ENCODE data around the gene PAH. TPM values are rescaled to one million over a fixed set of nuclear protein-coding genes. Genes with fewer than 3 reads are reported as not detected.
A peak's percentile ranks its signal among the peaks of the same experiment; 100 is the strongest.

PAH gene
- total and polyA plus RNA-seq, 2 of the 13 experiments (the other 11 are each of a cell fraction or from before 2014, with no cell fraction given), result 192 to 451 TPM

DNA sequence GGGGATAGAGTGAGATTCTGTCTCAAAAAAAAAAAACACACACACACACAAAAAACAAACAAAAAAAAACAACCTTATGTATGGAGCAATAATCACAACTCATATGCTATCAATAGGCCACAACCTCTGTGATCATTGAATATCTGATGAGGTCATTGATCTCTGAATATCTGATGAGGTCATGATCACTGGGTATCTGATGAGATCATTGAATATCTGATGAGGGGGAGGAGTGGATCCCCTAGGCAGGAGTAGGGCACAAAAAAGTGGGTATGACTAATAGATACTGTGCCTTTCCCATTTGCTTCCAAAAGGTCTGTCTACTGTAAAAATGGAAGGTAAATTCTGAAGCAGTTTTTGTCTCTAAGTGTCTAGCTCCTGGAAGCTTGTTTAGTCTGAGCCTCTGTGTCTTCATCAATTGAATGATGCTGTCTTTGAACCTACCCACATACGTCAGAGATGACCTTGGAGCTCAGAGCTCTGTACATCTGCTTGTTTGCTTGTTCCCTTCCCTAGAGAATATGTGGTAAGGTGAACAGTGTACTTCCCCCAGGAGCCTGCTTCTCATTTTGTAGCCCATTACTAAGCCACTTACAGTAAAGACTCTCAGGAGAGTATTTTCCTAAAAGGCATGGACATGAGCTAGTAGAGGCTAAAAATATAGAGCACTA, 13.6 kb downstream of the PAH start (continued):
- TF ChIP-seq, protein P1, sequence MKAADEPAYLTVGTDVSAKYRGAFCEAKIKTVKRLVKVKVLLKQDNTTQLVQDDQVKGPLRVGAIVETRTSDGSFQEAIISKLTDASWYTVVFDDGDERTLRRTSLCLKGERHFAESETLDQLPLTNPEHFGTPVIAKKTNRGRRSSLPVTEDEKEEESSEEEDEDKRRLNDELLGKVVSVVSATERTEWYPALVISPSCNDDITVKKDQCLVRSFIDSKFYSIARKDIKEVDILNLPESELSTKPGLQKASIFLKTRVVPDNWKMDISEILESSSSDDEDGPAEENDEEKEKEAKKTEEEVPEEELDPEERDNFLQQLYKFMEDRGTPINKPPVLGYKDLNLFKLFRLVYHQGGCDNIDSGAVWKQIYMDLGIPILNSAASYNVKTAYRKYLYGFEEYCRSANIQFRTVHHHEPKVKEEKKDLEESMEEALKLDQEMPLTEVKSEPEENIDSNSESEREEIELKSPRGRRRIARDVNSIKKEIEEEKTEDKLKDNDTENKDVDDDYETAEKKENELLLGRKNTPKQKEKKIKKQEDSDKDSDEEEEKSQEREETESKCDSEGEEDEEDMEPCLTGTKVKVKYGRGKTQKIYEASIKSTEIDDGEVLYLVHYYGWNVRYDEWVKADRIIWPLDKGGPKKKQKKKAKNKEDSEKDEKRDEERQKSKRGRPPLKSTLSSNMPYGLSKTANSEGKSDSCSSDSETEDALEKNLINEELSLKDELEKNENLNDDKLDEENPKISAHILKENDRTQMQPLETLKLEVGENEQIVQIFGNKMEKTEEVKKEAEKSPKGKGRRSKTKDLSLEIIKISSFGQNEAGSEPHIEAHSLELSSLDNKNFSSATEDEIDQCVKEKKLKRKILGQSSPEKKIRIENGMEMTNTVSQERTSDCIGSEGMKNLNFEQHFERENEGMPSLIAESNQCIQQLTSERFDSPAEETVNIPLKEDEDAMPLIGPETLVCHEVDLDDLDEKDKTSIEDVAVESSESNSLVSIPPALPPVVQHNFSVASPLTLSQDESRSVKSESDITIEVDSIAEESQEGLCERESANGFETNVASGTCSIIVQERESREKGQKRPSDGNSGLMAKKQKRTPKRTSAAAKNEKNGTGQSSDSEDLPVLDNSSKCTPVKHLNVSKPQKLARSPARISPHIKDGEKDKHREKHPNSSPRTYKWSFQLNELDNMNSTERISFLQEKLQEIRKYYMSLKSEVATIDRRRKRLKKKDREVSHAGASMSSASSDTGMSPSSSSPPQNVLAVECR (CRISPR knock-in tag; IDR thresholded peaks at IDR 0.05; ENCODE audit: borderline replicate concordance), result no peak; the same call in 1 of the 2 replicates
- TF ChIP-seq MAFG (CRISPR knock-in tag; IDR thresholded peaks at IDR 0.05) (no peak), ZNF724P (CRISPR knock-in tag; IDR thresholded peaks at IDR 0.05; ENCODE audit: borderline replicate concordance) (no peak), ZNF703 (CRISPR knock-in tag; IDR thresholded peaks at IDR 0.05; ENCODE audit: borderline replicate concordance) (no peak), NR2F6 (IDR thresholded peaks at IDR 0.05) (no peak), NR2F6 (CRISPR knock-in tag; IDR thresholded peaks at IDR 0.05) (peak; percentile 59), ZSCAN25 (CRISPR knock-in tag; IDR thresholded peaks at IDR 0.05) (0 out of 2 replicates have a peak, but pooled peaks have one; percentile 29), MED13 (CRISPR knock-in tag; IDR thresholded peaks at IDR 0.05) (no peak)
- TF ChIP-seq, protein P2, sequence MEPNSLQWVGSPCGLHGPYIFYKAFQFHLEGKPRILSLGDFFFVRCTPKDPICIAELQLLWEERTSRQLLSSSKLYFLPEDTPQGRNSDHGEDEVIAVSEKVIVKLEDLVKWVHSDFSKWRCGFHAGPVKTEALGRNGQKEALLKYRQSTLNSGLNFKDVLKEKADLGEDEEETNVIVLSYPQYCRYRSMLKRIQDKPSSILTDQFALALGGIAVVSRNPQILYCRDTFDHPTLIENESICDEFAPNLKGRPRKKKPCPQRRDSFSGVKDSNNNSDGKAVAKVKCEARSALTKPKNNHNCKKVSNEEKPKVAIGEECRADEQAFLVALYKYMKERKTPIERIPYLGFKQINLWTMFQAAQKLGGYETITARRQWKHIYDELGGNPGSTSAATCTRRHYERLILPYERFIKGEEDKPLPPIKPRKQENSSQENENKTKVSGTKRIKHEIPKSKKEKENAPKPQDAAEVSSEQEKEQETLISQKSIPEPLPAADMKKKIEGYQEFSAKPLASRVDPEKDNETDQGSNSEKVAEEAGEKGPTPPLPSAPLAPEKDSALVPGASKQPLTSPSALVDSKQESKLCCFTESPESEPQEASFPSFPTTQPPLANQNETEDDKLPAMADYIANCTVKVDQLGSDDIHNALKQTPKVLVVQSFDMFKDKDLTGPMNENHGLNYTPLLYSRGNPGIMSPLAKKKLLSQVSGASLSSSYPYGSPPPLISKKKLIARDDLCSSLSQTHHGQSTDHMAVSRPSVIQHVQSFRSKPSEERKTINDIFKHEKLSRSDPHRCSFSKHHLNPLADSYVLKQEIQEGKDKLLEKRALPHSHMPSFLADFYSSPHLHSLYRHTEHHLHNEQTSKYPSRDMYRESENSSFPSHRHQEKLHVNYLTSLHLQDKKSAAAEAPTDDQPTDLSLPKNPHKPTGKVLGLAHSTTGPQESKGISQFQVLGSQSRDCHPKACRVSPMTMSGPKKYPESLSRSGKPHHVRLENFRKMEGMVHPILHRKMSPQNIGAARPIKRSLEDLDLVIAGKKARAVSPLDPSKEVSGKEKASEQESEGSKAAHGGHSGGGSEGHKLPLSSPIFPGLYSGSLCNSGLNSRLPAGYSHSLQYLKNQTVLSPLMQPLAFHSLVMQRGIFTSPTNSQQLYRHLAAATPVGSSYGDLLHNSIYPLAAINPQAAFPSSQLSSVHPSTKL (CRISPR knock-in tag; IDR thresholded peaks at IDR 0.05), result peak; percentile 88
- TF ChIP-seq, protein P3, sequence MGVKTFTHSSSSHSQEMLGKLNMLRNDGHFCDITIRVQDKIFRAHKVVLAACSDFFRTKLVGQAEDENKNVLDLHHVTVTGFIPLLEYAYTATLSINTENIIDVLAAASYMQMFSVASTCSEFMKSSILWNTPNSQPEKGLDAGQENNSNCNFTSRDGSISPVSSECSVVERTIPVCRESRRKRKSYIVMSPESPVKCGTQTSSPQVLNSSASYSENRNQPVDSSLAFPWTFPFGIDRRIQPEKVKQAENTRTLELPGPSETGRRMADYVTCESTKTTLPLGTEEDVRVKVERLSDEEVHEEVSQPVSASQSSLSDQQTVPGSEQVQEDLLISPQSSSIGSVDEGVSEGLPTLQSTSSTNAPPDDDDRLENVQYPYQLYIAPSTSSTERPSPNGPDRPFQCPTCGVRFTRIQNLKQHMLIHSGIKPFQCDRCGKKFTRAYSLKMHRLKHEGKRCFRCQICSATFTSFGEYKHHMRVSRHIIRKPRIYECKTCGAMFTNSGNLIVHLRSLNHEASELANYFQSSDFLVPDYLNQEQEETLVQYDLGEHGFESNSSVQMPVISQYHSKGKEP (CRISPR knock-in tag; IDR thresholded peaks at IDR 0.05), result no peak
- TF ChIP-seq, protein P4, sequence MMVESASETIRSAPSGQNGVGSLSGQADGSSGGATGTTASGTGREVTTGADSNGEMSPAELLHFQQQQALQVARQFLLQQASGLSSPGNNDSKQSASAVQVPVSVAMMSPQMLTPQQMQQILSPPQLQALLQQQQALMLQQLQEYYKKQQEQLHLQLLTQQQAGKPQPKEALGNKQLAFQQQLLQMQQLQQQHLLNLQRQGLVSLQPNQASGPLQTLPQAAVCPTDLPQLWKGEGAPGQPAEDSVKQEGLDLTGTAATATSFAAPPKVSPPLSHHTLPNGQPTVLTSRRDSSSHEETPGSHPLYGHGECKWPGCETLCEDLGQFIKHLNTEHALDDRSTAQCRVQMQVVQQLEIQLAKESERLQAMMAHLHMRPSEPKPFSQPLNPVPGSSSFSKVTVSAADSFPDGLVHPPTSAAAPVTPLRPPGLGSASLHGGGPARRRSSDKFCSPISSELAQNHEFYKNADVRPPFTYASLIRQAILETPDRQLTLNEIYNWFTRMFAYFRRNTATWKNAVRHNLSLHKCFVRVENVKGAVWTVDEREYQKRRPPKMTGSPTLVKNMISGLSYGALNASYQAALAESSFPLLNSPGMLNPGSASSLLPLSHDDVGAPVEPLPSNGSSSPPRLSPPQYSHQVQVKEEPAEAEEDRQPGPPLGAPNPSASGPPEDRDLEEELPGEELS (CRISPR knock-in tag; IDR thresholded peaks at IDR 0.05), result peak; percentile 73; the same call in 1 of the 2 replicates

Measured in HepG2 (cell line).